ENCODE measurements around the gene GAS2L2.
"Not testable (repeated sequence)": the region's sequence is repeated elsewhere in the genome, so short reads cannot be mapped to it uniquely, and the experiment has no call there.

GAS2L2 gene

GRCh38 chr17:35708951-35709350 is 44.1 kb downstream of the GAS2L2 start:
- no peak overlapping the region for H3K9ac ChIP-seq (ENCODE audit: insufficient read length)
- no peak for TF ChIP-seq FOXP2 (optimal IDR thresholded peaks at IDR 0.05; ENCODE audit: control extremely low read depth, extremely low read length, insufficient read depth)
- TF ChIP-seq EZH2 (IDR thresholded peaks at IDR 0.05), result no peak
- no peak for TF ChIP-seq POLR2AphosphoS5 (IDR thresholded peaks at IDR 0.05; ENCODE audit: borderline replicate concordance, low read depth, low read length)
- no peak overlapping the region for H3K4me3 ChIP-seq
- H3K36me3 ChIP-seq (ENCODE audit: insufficient read depth, low read length), result peaks cover 34% of the 10 kb centered on the region
- no peak for DNase-seq (ENCODE audit: low read depth, low spot score)
- H3K9me3 ChIP-seq (ENCODE audit: low read depth, low read length), result no peaks in the 10 kb centered on the region
- no peak overlapping the region for H3K27ac ChIP-seq

- Histone ChIP-seq H3K27ac (no peak overlapping the region), H3K4me3 (no peak overlapping the region), H3K36me3 (ENCODE audit: insufficient read depth, low read length) (peaks cover 26% of the 10 kb centered on the region), H3K9me3 (ENCODE audit: low read depth, low read length) (no peaks in the 10 kb centered on the region), H3K9ac (ENCODE audit: insufficient read length) (no peak overlapping the region)
- TF ChIP-seq EZH2 (IDR thresholded peaks at IDR 0.05) (no peak), POLR2AphosphoS5 (IDR thresholded peaks at IDR 0.05; ENCODE audit: borderline replicate concordance, low read depth, low read length) (no peak), FOXP2 (optimal IDR thresholded peaks at IDR 0.05; ENCODE audit: control extremely low read depth, extremely low read length, insufficient read depth) (no peak)
- DNase-seq (ENCODE audit: low read depth, low spot score), result no peak
Observed at GRCh38 chr17:35708149-35708548, 44.9 kb downstream of the GAS2L2 start.

- H3K9ac ChIP-seq (ENCODE audit: insufficient read length), result no peak overlapping the region
- TF ChIP-seq EZH2 (IDR thresholded peaks at IDR 0.05) (no peak), FOXP2 (optimal IDR thresholded peaks at IDR 0.05; ENCODE audit: control extremely low read depth, extremely low read length, insufficient read depth) (no peak)
- H3K36me3 ChIP-seq (ENCODE audit: insufficient read depth, low read length), result peaks cover 10% of the 10 kb centered on the region
Observed at GRCh38 chr17:35705705-35706104, 47.3 kb downstream of the GAS2L2 start.

DNA sequence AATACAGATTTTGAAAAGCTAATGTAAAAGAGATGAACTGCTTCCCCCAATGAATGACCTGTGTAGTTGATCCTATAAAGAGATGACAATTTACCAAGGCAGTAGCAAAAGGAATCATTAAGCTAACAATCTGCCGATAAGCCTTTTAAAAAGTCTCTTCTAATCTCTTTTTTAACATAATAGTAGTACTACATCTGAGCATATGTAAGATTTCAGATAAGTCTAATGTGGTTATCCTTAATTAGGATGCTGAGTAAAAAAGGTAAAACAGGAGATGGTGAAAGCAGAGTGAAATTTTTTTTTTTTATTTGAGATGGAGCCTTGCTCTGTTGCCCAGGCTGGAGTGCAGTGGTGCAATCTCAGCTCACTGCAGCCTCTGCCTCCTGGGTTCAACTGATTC is 47.8 kb downstream of the GAS2L2 start:
- no peaks in the 10 kb centered on the region for H3K9me3 ChIP-seq (ENCODE audit: low read depth, low read length)
- peaks cover 6% of the 10 kb centered on the region for H3K36me3 ChIP-seq (ENCODE audit: insufficient read depth, low read length)
- H3K9ac ChIP-seq (ENCODE audit: insufficient read length), result no peak overlapping the region
- H3K27ac ChIP-seq, result no peak overlapping the region
- no peak for DNase-seq (ENCODE audit: low read depth, low spot score)
- H3K4me3 ChIP-seq, result no peak overlapping the region
- TF ChIP-seq EZH2 (IDR thresholded peaks at IDR 0.05), result no peak

More at GRCh38 chr17:35705705-35706104, 47.3 kb downstream of the GAS2L2 start:
- Histone ChIP-seq H3K9me3 (ENCODE audit: low read depth, low read length) (no peaks in the 10 kb centered on the region), H3K4me3 (no peak overlapping the region), H3K27ac (no peak overlapping the region)
- DNase-seq (ENCODE audit: low read depth, low spot score), result no peak

DNA sequence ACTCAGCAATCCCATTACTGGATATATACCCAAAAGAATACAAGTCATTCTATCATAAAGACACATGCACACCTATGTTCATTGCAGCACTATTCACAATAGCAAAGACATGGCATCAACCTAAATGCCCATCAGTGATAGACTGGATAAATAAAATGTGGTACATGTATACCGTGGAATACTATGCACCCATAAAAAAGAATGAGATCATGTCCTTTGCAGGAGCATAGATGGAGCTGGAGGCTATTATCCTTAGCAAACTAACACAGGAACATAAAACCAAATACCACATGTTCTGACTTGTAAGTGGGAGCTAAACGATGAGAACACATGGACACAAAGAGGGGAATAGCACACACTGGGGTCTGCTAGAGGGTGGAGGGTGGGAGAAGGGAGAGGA is 49.7 kb downstream of the GAS2L2 start:
- H3K27ac ChIP-seq; H3K36me3 ChIP-seq (ENCODE audit: insufficient read depth, low read length); H3K4me3 ChIP-seq; H3K9me3 ChIP-seq (ENCODE audit: low read depth, low read length); H3K9ac ChIP-seq (ENCODE audit: insufficient read length); DNase-seq (ENCODE audit: low read depth, low spot score): not testable (repeated sequence)

GRCh38 chr17:35701491-35701890 is 51.5 kb downstream of the GAS2L2 start:
- Histone ChIP-seq H3K9me3 (ENCODE audit: low read depth, low read length) (no peaks in the 10 kb centered on the region), H3K9ac (ENCODE audit: insufficient read length) (no peak overlapping the region), H3K4me3 (no peak overlapping the region), H3K36me3 (ENCODE audit: insufficient read depth, low read length) (peaks cover 10% of the 10 kb centered on the region; the same call in 1 of the 2 replicates), H3K27ac (no peak overlapping the region)
- TF ChIP-seq FOXP2 (optimal IDR thresholded peaks at IDR 0.05; ENCODE audit: control extremely low read depth, extremely low read length, insufficient read depth), result no peak
- TF ChIP-seq POLR2AphosphoS5 (IDR thresholded peaks at IDR 0.05; ENCODE audit: borderline replicate concordance, low read depth, low read length), result no peak
- TF ChIP-seq EZH2 (IDR thresholded peaks at IDR 0.05), result no peak
- DNase-seq (ENCODE audit: low read depth, low spot score), result no peak

DNA sequence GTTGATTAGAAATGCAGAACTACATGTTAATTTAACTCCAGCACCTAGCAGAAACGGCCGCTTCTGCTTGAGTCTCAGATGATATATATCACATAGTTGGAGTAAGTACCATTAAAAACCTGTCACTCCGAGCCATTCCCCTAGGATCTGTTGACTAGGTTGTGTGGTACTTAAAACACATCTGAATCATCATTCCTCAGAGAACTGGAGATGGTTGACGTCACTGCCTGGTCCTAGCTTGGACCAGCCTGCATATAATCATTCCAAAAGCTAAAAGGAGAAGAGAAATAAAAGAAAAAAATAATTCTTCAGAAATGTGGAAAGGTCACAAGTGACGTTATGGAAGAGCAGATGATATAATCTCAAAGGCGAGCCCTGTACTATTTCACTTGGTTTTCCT is 52.9 kb downstream of the GAS2L2 start:
- no peak overlapping the region for H3K9ac ChIP-seq (ENCODE audit: insufficient read length)
- no peaks in the 10 kb centered on the region for H3K9me3 ChIP-seq (ENCODE audit: low read depth, low read length)
- no peak for TF ChIP-seq FOXP2 (optimal IDR thresholded peaks at IDR 0.05; ENCODE audit: control extremely low read depth, extremely low read length, insufficient read depth)
- TF ChIP-seq EZH2 (IDR thresholded peaks at IDR 0.05), result no peak
- no peak for TF ChIP-seq POLR2AphosphoS5 (IDR thresholded peaks at IDR 0.05; ENCODE audit: borderline replicate concordance, low read depth, low read length)
- no peak for DNase-seq (ENCODE audit: low read depth, low spot score)
- peaks cover 17% of the 10 kb centered on the region for H3K36me3 ChIP-seq (ENCODE audit: insufficient read depth, low read length)
- no peak overlapping the region for H3K4me3 ChIP-seq
- no peak overlapping the region for H3K27ac ChIP-seq

DNA sequence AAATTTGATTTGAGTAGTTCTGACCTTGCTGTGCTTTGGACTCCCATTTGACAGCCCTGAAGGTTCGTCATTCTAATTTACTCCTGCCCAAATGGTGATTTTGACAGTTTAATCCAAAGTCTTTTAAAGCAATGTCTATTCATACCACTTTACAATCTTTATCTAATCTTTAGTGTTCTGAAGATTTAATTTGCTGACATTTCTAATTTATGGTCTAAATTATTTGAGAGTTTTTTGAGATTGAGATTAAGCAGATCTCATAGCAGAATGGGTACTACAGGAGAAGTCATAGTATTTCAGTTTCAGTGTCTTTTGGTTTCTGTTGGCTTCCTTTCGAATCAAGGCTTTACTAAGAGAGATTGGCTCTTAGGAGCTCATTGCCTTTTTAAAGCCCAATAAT is 54.2 kb downstream of the GAS2L2 start:
- no peak for DNase-seq (ENCODE audit: low read depth, low spot score)
- Histone ChIP-seq H3K4me3 (no peak overlapping the region), H3K9ac (ENCODE audit: insufficient read length) (no peak overlapping the region), H3K9me3 (ENCODE audit: low read depth, low read length) (no peaks in the 10 kb centered on the region), H3K36me3 (ENCODE audit: insufficient read depth, low read length) (peaks cover 28% of the 10 kb centered on the region), H3K27ac (no peak overlapping the region)
- TF ChIP-seq EZH2 (IDR thresholded peaks at IDR 0.05) (no peak), POLR2AphosphoS5 (IDR thresholded peaks at IDR 0.05; ENCODE audit: borderline replicate concordance, low read depth, low read length) (no peak), FOXP2 (optimal IDR thresholded peaks at IDR 0.05; ENCODE audit: control extremely low read depth, extremely low read length, insufficient read depth) (no peak)

GRCh38 chr17:35695613-35696012 is 57.4 kb downstream of the GAS2L2 start:
- no peak for TF ChIP-seq FOXP2 (optimal IDR thresholded peaks at IDR 0.05; ENCODE audit: control extremely low read depth, extremely low read length, insufficient read depth)
- TF ChIP-seq EZH2 (IDR thresholded peaks at IDR 0.05), result no peak
- TF ChIP-seq POLR2AphosphoS5 (IDR thresholded peaks at IDR 0.05; ENCODE audit: borderline replicate concordance, low read depth, low read length), result no peak
- H3K27ac ChIP-seq, result no peak overlapping the region
- no peak overlapping the region for H3K9ac ChIP-seq (ENCODE audit: insufficient read length)
- DNase-seq (ENCODE audit: low read depth, low spot score), result no peak
- peaks cover 39% of the 10 kb centered on the region for H3K36me3 ChIP-seq (ENCODE audit: insufficient read depth, low read length)
- H3K4me3 ChIP-seq, result no peak overlapping the region
- H3K9me3 ChIP-seq (ENCODE audit: low read depth, low read length), result no peaks in the 10 kb centered on the region

All from SK-N-MC (cell line).